Caco-2 (cell line): Measurements from ENCODE around the gene PFDN1. TPM values are rescaled to one million over a fixed set of nuclear protein-coding genes. Genes with fewer than 3 reads are reported as not detected.

Experiments used
- BruUV-seq: library from RNA; stranded (reverse); fragments of 400-500 nt; replicated peaks from 2 replicates; lab custom pipeline; 2021; lab: Mats Ljungman, UMichigan
- CTCF ChIA-PET: fragments of 300-600 bp; sonication (Branson Sonifier 250); formaldehyde crosslinking; loops from one replicate; lab custom pipeline; 2022; ENCODE audit warnings: antibody characterized with exemption; lab: Charles Lee
- POLR2A ChIA-PET: fragments of 300-600 bp; sonication (Branson Sonifier 250); formaldehyde crosslinking; loops from one replicate; lab custom pipeline; 2022; ENCODE audit warnings: antibody characterized with exemption; lab: Charles Lee
- DNase-seq, 2 experiments: peaks; one replicate each; pipeline versions ENCODE4 v3.0.0 to v3.0.0-alpha.2; 2020 to 2022
- H3K27me3 ChIP-seq: replicated peaks from 2 replicates; pipeline ENCODE4 v1.6.0; 2011; ENCODE audit warnings: low read length; ENCODE audit not compliant: control insufficient read depth, insufficient read depth
- H3K36me3 ChIP-seq: 2 replicates; pipeline ENCODE4 v1.5.1; 2011; ENCODE audit warnings: low read length; ENCODE audit not compliant: control insufficient read depth, insufficient read depth
- H3K4me1 ChIP-seq: fragments of 250-450 bp; sonication (Bioruptor Pico); 2 replicates; pipeline ENCODE4 v1.5.1; 2020; ENCODE audit warnings: mild to moderate bottlenecking
- H3K4me3 ChIP-seq: 2 replicates; pipeline ENCODE4 v1.5.1; 2011; ENCODE audit warnings: low read depth, mild to moderate bottlenecking, control low read depth, low read length
- H3K9me3 ChIP-seq: fragments of 250-450 bp; sonication (Bioruptor Pico); 2 replicates; pipeline ENCODE4 v1.5.1; 2020; ENCODE audit warnings: mild to moderate bottlenecking, moderate library complexity
- H3K27ac Mint-ChIP-seq: one replicate; pipeline ENCODE4 v1.8.0; 2022; ENCODE audit warnings: mixed read lengths; ENCODE audit not compliant: unreplicated experiment
- H3K27me3 Mint-ChIP-seq: one replicate; pipeline ENCODE4 v1.8.0; 2022; ENCODE audit warnings: mixed read lengths; ENCODE audit not compliant: insufficient read depth, unreplicated experiment
- H3K36me3 Mint-ChIP-seq: one replicate; pipeline ENCODE4 v1.8.0; 2022; ENCODE audit warnings: mild to moderate bottlenecking, mixed read lengths; ENCODE audit not compliant: insufficient read depth, unreplicated experiment
- H3K4me1 Mint-ChIP-seq: one replicate; pipeline ENCODE4 v1.8.0; 2022; ENCODE audit warnings: low read depth, mixed read lengths; ENCODE audit not compliant: unreplicated experiment
- H3K4me3 Mint-ChIP-seq: one replicate; pipeline ENCODE4 v1.8.0; 2022; ENCODE audit warnings: mild to moderate bottlenecking, moderate library complexity, mixed read lengths; ENCODE audit not compliant: unreplicated experiment
- H3K9me3 Mint-ChIP-seq: one replicate; pipeline ENCODE4 v1.8.0; 2022; ENCODE audit warnings: mixed read lengths; ENCODE audit not compliant: unreplicated experiment
- intact Hi-C: fragments of 100-400 bp; cut with micrococcal nuclease; formaldehyde crosslinking; loops from one replicate; pipeline ENCODE4 v1.10.0; 2022; ENCODE audit not compliant: unreplicated experiment
- total RNA-seq: library from RNA; stranded (reverse); gene quantifications from 2 replicates; pipeline ENCODE4 v1.2.3, GENCODE V29; 2022
- TF ChIP-seq, protein P1 (sequence below), 2 experiments: fragments of 200-600 bp in 1 of 2; IDR thresholded peaks; 1 replicate in 1 of 2; 2 replicates in 1 of 2; pipeline versions ENCODE4 v1.5.1 to v1.8.0; 2011 to 2022; ENCODE audit warnings: antibody characterized with exemption in 1 of 2, control low read depth in 1 of 2, inconsistent platforms in 1 of 2, low read depth in 1 of 2, low read length in 1 of 2, mild to moderate bottlenecking in 1 of 2, moderate library complexity in 1 of 2; ENCODE audit not compliant: insufficient read depth in 1 of 2, severe bottlenecking in 1 of 2, unreplicated experiment in 1 of 2

Gene PFDN1
- total RNA-seq, 1 experiment from 2014 or later: 81.1 TPM

DNA sequence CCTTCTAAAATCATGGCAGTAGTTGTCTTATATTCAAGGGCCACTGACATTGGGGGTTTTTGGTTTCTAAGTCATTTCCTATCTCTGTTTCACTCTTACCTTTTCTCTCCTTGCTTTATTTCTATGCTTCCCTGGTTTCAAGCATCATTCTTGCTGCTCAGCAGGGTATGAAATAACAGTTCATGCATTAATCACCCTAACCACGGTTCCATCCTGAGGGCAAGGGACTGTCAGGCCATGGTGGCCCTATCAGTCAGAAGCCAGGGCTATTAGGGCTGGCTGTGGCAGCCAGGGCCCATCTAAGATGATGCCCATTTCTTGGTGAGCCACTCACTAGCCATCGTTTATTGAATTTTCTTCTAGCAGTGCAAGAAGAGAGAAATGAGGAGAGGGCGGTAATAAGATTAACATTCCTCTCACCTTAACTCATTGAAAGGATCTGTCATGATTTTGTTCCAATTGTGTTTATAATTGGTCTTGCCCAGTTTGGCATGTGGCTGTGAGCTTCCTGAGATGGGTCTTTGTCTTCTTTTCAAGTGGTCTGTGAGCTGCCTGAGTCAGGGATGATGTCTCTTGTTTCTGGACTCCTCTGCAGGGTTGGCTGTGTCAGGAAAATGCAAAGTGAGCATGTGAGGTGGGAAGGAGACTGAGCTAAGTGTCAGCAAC lies 82.7 kb downstream of the PFDN1 start:
- Histone ChIP-seq H3K36me3 (0 out of 2 replicates have a peak, but pooled peaks cover under 1% of the 10 kb centered on the region), H3K4me1 (peaks cover 82% of the 10 kb centered on the region), H3K9me3 (no peaks in the 10 kb centered on the region), H3K4me3 (no peak overlapping the region), H3K27me3 (no peaks in the 10 kb centered on the region)
- CTCF ChIA-PET: interaction anchor here (1.0 to 2.2 kb wide), 5 partner anchors 13 to 127 kb away, joined by 3 to 7 read pairs (median 5); no protein-coding TSS in a partner anchor
- H3K4me1 Mint-ChIP-seq: peaks cover 73% of the 10 kb centered on the region
- TSS peak; percentile 80 for BruUV-seq
- no peaks in the 10 kb centered on the region for H3K9me3 Mint-ChIP-seq
- H3K36me3 Mint-ChIP-seq: peaks cover 6% of the 10 kb centered on the region
- H3K4me3 Mint-ChIP-seq: peak overlapping the region; percentile 54
- POLR2A ChIA-PET: interaction anchor here (0.6 to 1.1 kb wide), 3 partner anchors 8 to 1645 kb away, joined by 3 to 5 read pairs (median 3); no protein-coding TSS in a partner anchor
- H3K27me3 Mint-ChIP-seq: no peaks in the 10 kb centered on the region
- TF ChIP-seq, protein P1, sequence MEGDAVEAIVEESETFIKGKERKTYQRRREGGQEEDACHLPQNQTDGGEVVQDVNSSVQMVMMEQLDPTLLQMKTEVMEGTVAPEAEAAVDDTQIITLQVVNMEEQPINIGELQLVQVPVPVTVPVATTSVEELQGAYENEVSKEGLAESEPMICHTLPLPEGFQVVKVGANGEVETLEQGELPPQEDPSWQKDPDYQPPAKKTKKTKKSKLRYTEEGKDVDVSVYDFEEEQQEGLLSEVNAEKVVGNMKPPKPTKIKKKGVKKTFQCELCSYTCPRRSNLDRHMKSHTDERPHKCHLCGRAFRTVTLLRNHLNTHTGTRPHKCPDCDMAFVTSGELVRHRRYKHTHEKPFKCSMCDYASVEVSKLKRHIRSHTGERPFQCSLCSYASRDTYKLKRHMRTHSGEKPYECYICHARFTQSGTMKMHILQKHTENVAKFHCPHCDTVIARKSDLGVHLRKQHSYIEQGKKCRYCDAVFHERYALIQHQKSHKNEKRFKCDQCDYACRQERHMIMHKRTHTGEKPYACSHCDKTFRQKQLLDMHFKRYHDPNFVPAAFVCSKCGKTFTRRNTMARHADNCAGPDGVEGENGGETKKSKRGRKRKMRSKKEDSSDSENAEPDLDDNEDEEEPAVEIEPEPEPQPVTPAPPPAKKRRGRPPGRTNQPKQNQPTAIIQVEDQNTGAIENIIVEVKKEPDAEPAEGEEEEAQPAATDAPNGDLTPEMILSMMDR (IDR thresholded peaks at IDR 0.05; ENCODE audit: insufficient read depth in 1 of 2, low read depth in 1 of 2, low read length in 1 of 2, severe bottlenecking in 1 of 2, unreplicated experiment in 1 of 2): no peak
- DNase-seq: no peak
- H3K27ac Mint-ChIP-seq: peak overlapping the region; percentile 79
- intact Hi-C loops: no loop called here

DNA sequence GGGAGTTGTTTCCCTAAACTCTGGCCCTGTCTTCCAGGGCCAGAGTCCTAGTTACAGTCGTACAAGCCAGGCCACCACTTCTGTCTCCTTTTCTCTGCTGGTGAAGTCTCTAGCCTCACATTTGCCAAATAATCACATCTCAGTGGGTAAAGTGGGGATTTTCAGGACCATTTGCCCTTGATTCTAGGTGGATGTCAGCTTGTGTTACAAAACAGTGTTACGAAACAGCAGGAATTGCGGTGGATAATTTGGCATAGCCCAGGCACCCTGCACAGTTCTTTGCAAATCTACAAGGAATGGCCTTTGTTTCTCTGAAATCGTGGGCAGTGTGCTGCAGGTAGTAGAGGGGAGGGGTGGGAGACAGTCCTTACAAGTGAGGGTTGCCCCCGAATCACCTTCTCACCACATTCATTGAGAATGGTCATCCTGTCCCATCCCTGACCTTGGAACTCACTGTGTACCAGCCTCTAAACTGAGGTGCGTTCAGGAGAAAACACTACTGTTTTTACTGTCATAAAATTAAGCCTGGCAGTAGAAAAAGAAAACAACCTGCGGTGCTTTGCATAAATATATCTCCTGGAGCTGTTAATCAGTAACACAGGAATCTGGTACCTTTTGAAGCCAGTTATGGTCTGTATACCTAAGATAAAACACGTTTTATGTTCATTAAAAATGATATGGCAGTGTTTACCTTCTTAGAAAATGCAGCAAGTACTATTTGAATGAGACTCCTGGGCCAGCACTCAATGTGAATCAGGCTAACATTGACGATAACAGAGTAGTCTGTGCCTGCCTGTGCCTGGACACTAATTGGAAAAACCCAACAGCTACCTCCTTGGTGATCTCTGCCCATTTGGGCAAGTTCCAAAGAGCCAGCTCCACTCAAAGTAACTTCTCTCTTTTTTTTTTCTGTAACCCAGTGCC lies 83.6 kb downstream of the PFDN1 start:
- H3K36me3 Mint-ChIP-seq: peaks cover 11% of the 10 kb centered on the region
- H3K4me3 Mint-ChIP-seq: peak overlapping the region; percentile 54
- TF ChIP-seq, protein P1 (IDR thresholded peaks at IDR 0.05; ENCODE audit: insufficient read depth in 1 of 2, low read depth in 1 of 2, low read length in 1 of 2, severe bottlenecking in 1 of 2, unreplicated experiment in 1 of 2): no peak
- intact Hi-C loops: loop anchor here (1.0 to 10.0 kb wide), 4 partner anchors 17 to 425 kb away; partner anchors contain the start of genes CYSTM1, IK and NDUFA2
- no peaks in the 10 kb centered on the region for H3K27me3 Mint-ChIP-seq
- TSS peak; percentile 87 for BruUV-seq
- H3K27ac Mint-ChIP-seq: peak overlapping the region; percentile 79
- H3K27me3 ChIP-seq: no peaks in the 10 kb centered on the region
- peak; percentile 60 to 82 for DNase-seq
- POLR2A ChIA-PET: interaction anchor here (0.5 to 1.1 kb wide), 7 partner anchors 9 to 1646 kb away, joined by 3 to 8 read pairs (median 4); no protein-coding TSS in a partner anchor
- CTCF ChIA-PET: interaction anchor here (1.0 to 2.2 kb wide), 5 partner anchors 13 to 128 kb away, joined by 4 to 7 read pairs (median 5); no protein-coding TSS in a partner anchor
- no peaks in the 10 kb centered on the region for H3K9me3 ChIP-seq
- peaks cover 82% of the 10 kb centered on the region for H3K4me1 ChIP-seq
- H3K4me3 ChIP-seq: no peak overlapping the region
- no peaks in the 10 kb centered on the region for H3K36me3 ChIP-seq
- H3K4me1 Mint-ChIP-seq: peaks cover 73% of the 10 kb centered on the region
- H3K9me3 Mint-ChIP-seq: no peaks in the 10 kb centered on the region
